Esophagus squamous epithelium (tissue), 4 donors: Measurements from ENCODE around the gene WDR1.

Source experiments
- CTCF ChIP-seq, 6 experiments: fragments of 450-650 bp in 4 of 6; fragments of 200-600 bp in 2 of 6; sonication (generic) in 2 of 6; IDR thresholded peaks; one replicate each; pipeline ENCODE4 v1.5.1; 2016 to 2019; ENCODE audit warnings: antibody characterized with exemption in 6 of 6, mild to moderate bottlenecking in 4 of 6, moderate library complexity in 4 of 6
- POLR2A ChIP-seq, 4 donors: fragments of 450-650 bp; IDR thresholded peaks; one replicate each; pipeline ENCODE4 v1.6.1; 2017; ENCODE audit warnings: antibody characterized with exemption in 4 of 4, mild to moderate bottlenecking in 4 of 4, moderate library complexity in 3 of 4

- no peak for TF ChIP-seq CTCF (IDR thresholded peaks at IDR 0.05)
- peak in 1 of 4 donors; percentile 50 for TF ChIP-seq POLR2A (IDR thresholded peaks at IDR 0.05)
Measured at GRCh38 chr4:10115797-10116568, 616 bp downstream of the WDR1 start.
